Neutrophil (primary cell): ENCODE data around the gene ASTN2.

ENCODE experiments used
- H3K27ac ChIP-seq: fragments of 200-600 bp; sonication (generic); 2 replicates; pipeline ENCODE4 v1.5.1; 2016; ENCODE audit warnings: mild to moderate bottlenecking, moderate library complexity
- H3K27me3 ChIP-seq: fragments of 200-600 bp; sonication (generic); 2 replicates; pipeline ENCODE4 v1.6.0; 2016; ENCODE audit warnings: mild to moderate bottlenecking
- H3K36me3 ChIP-seq: fragments of 200-600 bp; sonication (generic); 2 replicates; pipeline ENCODE4 v1.5.1; 2017
- H3K4me1 ChIP-seq, 2 experiments: fragments of 200-600 bp in 1 of 2; sonication (generic) in 1 of 2; 1 replicate in 1 of 2; 2 replicates in 1 of 2; pipeline versions ENCODE4 v1.5.1 to v1.6.1; 2013 to 2016; ENCODE audit warnings: low read depth in 1 of 2, low read length in 1 of 2, mild to moderate bottlenecking in 1 of 2, moderate library complexity in 1 of 2; ENCODE audit not compliant: control insufficient read depth in 1 of 2, insufficient read depth in 1 of 2
- H3K4me3 ChIP-seq, 2 experiments: fragments of 200-600 bp in 1 of 2; sonication (generic) in 1 of 2; 1 replicate in 1 of 2; 2 replicates in 1 of 2; pipeline ENCODE4 v1.5.1; 2013 to 2016; ENCODE audit warnings: low read depth in 1 of 2, low read length in 1 of 2, mild to moderate bottlenecking in 1 of 2, moderate library complexity in 1 of 2
- H3K9me3 ChIP-seq: fragments of 200-600 bp; sonication (generic); 2 replicates; pipeline ENCODE4 v1.5.1; 2016
- TF ChIP-seq, protein P1 (sequence below): fragments of 200-600 bp; sonication (generic); IDR thresholded peaks from 2 replicates; pipeline ENCODE4 v1.5.1; 2016; ENCODE audit warnings: antibody characterized with exemption

ASTN2 gene

DNA sequence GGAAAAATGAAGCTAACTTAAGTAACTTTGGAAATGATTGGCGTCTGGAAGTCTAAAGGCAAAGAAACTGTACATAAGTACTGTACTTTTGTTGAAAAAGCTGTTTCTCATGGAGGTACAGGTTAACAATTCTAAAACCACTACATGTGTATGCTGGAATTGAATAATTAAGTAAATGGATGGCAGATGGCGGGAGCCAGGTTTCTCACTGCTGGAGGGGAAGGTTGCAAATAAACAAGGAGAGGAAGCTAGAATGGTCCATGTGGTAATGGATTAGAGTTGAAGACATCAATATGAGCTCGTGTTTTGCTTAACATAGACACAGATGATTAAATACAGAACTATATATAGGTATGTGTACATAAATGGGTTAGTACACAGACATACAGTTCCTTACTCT, 43.2 kb upstream of the ASTN2 start:
- Histone ChIP-seq H3K27ac (no peak overlapping the region), H3K27me3 (no peaks in the 10 kb centered on the region), H3K9me3 (no peaks in the 10 kb centered on the region), H3K4me1 (no peaks in the 10 kb centered on the region), H3K4me3 (no peak overlapping the region), H3K36me3 (no peaks in the 10 kb centered on the region)
- TF ChIP-seq, protein P1, sequence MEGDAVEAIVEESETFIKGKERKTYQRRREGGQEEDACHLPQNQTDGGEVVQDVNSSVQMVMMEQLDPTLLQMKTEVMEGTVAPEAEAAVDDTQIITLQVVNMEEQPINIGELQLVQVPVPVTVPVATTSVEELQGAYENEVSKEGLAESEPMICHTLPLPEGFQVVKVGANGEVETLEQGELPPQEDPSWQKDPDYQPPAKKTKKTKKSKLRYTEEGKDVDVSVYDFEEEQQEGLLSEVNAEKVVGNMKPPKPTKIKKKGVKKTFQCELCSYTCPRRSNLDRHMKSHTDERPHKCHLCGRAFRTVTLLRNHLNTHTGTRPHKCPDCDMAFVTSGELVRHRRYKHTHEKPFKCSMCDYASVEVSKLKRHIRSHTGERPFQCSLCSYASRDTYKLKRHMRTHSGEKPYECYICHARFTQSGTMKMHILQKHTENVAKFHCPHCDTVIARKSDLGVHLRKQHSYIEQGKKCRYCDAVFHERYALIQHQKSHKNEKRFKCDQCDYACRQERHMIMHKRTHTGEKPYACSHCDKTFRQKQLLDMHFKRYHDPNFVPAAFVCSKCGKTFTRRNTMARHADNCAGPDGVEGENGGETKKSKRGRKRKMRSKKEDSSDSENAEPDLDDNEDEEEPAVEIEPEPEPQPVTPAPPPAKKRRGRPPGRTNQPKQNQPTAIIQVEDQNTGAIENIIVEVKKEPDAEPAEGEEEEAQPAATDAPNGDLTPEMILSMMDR, result no peak

DNA sequence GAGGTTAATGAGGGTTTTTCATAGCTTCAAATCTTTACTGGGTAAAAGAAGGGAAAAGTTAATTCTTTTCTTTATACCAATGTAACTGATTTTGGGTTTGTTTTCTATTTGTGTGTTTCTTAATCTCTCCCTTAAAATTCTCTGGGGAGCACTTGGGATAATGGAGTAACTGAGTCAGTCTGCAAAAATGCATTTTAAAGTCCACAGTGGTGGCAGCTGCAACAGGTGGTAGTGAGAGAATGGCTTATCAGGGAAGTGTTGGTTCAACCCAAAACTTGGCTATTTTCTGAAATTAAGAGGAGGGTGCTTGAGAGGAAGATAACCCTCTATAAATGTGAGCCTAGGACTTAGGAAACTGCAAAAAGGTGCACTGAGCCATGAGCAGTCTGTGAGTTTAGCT, 39.9 kb upstream of the ASTN2 start:
- H3K4me1 ChIP-seq, result no peaks in the 10 kb centered on the region
- TF ChIP-seq, protein P1, result no peak
- H3K9me3 ChIP-seq, result no peaks in the 10 kb centered on the region
- no peak overlapping the region for H3K4me3 ChIP-seq
- no peak overlapping the region for H3K27ac ChIP-seq
- H3K27me3 ChIP-seq, result no peaks in the 10 kb centered on the region
- no peaks in the 10 kb centered on the region for H3K36me3 ChIP-seq

DNA sequence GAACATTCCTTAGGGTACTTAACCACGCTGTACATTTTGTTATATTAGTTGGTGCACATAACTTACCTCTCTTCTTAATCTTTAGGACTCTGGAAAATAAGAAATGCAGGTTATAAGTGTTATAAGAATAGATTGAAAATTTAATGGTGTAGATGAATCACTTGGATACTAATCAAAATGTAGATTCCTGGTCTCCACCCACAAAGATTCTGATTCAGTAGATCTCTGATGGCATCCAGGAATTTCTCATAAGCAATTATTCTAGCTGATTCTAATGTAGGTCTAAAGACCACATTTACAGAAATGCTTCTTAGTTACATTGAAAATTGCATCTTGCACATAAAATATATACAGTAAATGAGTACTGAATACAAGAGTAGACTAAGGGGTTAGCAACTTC, 38.9 kb upstream of the ASTN2 start:
- Histone ChIP-seq H3K27ac (no peak overlapping the region), H3K4me1 (no peaks in the 10 kb centered on the region), H3K36me3 (no peaks in the 10 kb centered on the region), H3K4me3 (no peak overlapping the region), H3K9me3 (no peaks in the 10 kb centered on the region), H3K27me3 (no peaks in the 10 kb centered on the region)
- TF ChIP-seq, protein P1, result no peak

DNA sequence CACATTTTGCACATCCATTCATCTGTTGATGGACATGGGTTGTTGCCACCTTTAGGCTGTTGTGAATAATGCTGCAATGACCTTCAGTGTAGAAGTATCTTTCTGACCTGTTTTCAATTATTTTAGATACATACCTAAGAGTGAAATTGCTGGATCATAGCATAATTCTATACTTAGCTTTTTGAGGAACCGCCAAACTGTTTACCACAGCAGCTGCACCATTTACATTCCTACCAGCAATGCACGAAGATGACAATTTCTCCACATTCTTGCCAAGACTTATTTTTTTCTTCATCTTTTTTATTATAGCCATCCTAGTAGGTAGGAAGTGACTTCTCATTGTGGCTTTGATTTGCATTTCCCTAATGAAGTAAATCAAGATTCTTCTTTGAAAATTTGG, 36.5 kb upstream of the ASTN2 start:
- Histone ChIP-seq H3K9me3 (no peaks in the 10 kb centered on the region), H3K4me3 (no peak overlapping the region), H3K27ac (no peak overlapping the region), H3K4me1 (no peaks in the 10 kb centered on the region), H3K36me3 (no peaks in the 10 kb centered on the region), H3K27me3 (no peaks in the 10 kb centered on the region)
- TF ChIP-seq, protein P1, result no peak

DNA sequence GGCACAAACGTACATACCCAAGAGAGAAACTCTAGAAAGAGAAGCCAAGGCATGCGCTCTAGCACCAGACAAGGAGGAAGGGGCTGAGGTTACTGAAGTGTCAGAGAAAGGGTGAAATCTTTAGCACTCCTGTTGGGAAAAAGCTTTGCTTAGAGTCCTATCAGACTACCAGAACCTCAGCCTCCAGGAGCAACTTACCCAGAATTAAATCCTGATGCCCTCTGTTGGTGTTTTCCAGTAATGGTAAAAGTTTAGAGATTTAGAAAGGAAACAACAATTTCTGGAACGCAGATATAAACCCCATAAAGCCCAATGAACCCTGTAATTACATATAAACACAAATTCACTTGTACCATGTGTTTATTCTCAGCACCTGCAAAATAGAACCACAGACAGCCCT, 33.2 kb upstream of the ASTN2 start:
- no peaks in the 10 kb centered on the region for H3K27me3 ChIP-seq
- TF ChIP-seq, protein P1, result no peak
- no peak overlapping the region for H3K27ac ChIP-seq
- no peaks in the 10 kb centered on the region for H3K4me1 ChIP-seq
- no peaks in the 10 kb centered on the region for H3K9me3 ChIP-seq
- no peak overlapping the region for H3K4me3 ChIP-seq
- H3K36me3 ChIP-seq, result no peaks in the 10 kb centered on the region

DNA sequence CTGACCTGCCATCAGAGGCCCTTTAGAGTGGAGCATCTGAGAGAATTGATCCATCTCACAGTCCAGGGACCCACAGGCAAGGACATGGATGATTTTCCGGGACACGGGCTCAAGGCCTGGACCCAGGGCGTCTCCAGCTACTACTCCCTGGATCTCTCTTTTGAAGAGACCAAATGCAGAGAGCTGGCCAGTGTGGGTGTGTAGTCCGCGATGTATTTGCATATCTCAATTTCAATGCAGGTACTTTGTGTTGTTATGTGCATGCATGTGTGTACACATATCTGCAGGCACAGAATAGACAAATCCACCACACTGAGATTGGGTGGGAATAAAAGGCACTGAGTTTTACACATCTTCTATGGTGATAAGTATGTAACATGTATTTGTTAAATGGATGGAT, 30.8 kb upstream of the ASTN2 start:
- TF ChIP-seq, protein P1, result no peak
- Histone ChIP-seq H3K27ac (no peak overlapping the region), H3K4me1 (no peaks in the 10 kb centered on the region), H3K9me3 (no peaks in the 10 kb centered on the region), H3K36me3 (no peaks in the 10 kb centered on the region), H3K4me3 (no peak overlapping the region), H3K27me3 (no peaks in the 10 kb centered on the region)
